ENCODE results near the gene BATF3. TPM values are rescaled to one million over a fixed set of nuclear protein-coding genes. Genes with fewer than 3 reads are reported as not detected.

BATF3 gene
- total RNA-seq, 1 experiment from 2014 or later: 3.9 TPM

DNA sequence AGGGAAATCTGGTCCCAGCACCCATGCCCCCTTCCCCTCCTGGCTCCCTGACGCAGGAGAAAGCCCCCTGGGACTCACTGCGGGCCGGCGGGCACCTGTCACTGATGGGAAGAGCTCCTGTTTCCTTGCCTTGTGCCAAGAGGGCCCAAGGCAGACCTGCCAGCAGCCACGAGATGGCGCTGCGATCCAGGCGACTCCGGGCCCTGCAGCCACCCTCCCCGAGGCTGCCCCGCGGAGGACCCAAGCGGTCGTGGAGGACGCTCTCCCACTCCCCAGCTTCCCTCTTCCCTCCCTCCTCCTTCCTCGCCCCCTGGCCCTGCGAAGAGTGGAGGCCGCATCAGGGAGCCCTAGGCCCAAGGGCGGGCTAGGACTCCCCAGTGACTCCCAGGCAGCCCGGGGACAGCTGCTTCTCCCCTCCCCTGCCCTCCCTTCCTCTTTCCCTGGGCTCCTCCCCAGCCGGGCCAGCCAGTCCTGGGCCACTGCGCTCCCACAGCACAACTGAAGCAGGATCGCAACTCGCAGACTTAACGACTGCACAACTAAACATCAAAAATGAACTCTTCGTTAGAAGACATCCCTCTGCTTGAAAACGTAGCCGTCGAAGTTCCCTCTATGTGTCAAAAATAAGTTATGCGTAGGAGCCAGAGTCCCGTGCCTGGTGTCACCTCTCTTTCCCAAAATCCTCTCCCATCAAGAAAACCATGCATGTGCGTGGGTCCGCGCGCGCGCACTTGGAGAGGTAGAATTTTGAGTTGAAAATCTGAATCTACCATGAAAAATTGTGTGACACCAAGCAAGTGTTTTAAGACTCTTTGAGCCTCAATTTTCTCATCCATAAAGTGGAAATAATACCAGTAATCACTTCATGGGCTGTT lies 34.2 kb downstream of the BATF3 start:
- DNase-seq (ENCODE audit: low spot score) (peak; percentile 93), ATAC-seq (peak; percentile 94)
- POLR2A ChIA-PET: interaction anchor here (1.2 to 1.6 kb wide), 2 partner anchors 55 to 57 kb away, joined by 3 to 17 read pairs; partner anchors contain the start of gene ATF3
- Mint-ChIP-seq H3K4me3 (peak overlapping the region; percentile 81), H3K36me3 (no peaks in the 10 kb centered on the region), H3K9me3 (peaks cover 8% of the 10 kb centered on the region; the same call in 1 of the 2 replicates), H3K4me1 (peaks cover 19% of the 10 kb centered on the region), H3K27me3 (ENCODE audit: low read depth) (peaks cover 31% of the 10 kb centered on the region), H3K27ac (no peak overlapping the region)
- TF ChIP-seq, protein P1, sequence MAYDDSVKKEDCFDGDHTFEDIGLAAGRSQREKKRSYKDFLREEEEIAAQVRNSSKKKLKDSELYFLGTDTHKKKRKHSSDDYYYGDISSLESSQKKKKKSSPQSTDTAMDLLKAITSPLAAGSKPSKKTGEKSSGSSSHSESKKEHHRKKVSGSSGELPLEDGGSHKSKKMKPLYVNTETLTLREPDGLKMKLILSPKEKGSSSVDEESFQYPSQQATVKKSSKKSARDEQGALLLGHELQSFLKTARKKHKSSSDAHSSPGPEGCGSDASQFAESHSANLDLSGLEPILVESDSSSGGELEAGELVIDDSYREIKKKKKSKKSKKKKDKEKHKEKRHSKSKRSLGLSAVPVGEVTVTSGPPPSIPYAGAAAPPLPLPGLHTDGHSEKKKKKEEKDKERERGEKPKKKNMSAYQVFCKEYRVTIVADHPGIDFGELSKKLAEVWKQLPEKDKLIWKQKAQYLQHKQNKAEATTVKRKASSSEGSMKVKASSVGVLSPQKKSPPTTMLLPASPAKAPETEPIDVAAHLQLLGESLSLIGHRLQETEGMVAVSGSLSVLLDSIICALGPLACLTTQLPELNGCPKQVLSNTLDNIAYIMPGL (CRISPR knock-in tag; IDR thresholded peaks at IDR 0.05): peak; percentile 86
- TF ChIP-seq ETV6 (CRISPR knock-in tag; IDR thresholded peaks at IDR 0.05): peak; percentile 22; the same call in 1 of the 2 replicates
- TF ChIP-seq, protein P2, sequence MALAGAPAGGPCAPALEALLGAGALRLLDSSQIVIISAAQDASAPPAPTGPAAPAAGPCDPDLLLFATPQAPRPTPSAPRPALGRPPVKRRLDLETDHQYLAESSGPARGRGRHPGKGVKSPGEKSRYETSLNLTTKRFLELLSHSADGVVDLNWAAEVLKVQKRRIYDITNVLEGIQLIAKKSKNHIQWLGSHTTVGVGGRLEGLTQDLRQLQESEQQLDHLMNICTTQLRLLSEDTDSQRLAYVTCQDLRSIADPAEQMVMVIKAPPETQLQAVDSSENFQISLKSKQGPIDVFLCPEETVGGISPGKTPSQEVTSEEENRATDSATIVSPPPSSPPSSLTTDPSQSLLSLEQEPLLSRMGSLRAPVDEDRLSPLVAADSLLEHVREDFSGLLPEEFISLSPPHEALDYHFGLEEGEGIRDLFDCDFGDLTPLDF (CRISPR knock-in tag; IDR thresholded peaks at IDR 0.05): no peak
- peak; percentile 91 for TF ChIP-seq ZNF263 (CRISPR knock-in tag; IDR thresholded peaks at IDR 0.05; ENCODE audit: low read depth)
- TF ChIP-seq, protein P3, sequence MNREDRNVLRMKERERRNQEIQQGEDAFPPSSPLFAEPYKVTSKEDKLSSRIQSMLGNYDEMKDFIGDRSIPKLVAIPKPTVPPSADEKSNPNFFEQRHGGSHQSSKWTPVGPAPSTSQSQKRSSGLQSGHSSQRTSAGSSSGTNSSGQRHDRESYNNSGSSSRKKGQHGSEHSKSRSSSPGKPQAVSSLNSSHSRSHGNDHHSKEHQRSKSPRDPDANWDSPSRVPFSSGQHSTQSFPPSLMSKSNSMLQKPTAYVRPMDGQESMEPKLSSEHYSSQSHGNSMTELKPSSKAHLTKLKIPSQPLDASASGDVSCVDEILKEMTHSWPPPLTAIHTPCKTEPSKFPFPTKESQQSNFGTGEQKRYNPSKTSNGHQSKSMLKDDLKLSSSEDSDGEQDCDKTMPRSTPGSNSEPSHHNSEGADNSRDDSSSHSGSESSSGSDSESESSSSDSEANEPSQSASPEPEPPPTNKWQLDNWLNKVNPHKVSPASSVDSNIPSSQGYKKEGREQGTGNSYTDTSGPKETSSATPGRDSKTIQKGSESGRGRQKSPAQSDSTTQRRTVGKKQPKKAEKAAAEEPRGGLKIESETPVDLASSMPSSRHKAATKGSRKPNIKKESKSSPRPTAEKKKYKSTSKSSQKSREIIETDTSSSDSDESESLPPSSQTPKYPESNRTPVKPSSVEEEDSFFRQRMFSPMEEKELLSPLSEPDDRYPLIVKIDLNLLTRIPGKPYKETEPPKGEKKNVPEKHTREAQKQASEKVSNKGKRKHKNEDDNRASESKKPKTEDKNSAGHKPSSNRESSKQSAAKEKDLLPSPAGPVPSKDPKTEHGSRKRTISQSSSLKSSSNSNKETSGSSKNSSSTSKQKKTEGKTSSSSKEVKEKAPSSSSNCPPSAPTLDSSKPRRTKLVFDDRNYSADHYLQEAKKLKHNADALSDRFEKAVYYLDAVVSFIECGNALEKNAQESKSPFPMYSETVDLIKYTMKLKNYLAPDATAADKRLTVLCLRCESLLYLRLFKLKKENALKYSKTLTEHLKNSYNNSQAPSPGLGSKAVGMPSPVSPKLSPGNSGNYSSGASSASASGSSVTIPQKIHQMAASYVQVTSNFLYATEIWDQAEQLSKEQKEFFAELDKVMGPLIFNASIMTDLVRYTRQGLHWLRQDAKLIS (CRISPR knock-in tag; IDR thresholded peaks at IDR 0.05; ENCODE audit: borderline replicate concordance): no peak
- TF ChIP-seq HMGA2 (CRISPR knock-in tag; IDR thresholded peaks at IDR 0.05): 0 out of 2 replicates have a peak, but pooled peaks have one; percentile 5
- TF ChIP-seq FOXP1 (CRISPR knock-in tag; IDR thresholded peaks at IDR 0.05; ENCODE audit: borderline replicate concordance): peak; percentile 65; the same call in 1 of the 2 replicates
- TF ChIP-seq, protein P4, sequence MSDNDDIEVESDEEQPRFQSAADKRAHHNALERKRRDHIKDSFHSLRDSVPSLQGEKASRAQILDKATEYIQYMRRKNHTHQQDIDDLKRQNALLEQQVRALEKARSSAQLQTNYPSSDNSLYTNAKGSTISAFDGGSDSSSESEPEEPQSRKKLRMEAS (CRISPR knock-in tag; IDR thresholded peaks at IDR 0.05): peak; percentile 57
- TF ChIP-seq, protein P5, sequence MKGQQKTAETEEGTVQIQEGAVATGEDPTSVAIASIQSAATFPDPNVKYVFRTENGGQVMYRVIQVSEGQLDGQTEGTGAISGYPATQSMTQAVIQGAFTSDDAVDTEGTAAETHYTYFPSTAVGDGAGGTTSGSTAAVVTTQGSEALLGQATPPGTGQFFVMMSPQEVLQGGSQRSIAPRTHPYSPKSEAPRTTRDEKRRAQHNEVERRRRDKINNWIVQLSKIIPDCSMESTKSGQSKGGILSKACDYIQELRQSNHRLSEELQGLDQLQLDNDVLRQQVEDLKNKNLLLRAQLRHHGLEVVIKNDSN (CRISPR knock-in tag; IDR thresholded peaks at IDR 0.05): no peak
- TF ChIP-seq EMX1 (CRISPR knock-in tag; IDR thresholded peaks at IDR 0.05): no peak
- TF ChIP-seq SP1 (CRISPR knock-in tag; conservative IDR thresholded peaks at IDR 0.05): peak; percentile 44; the same call in 1 of the 2 replicates
- TF ChIP-seq ZNF423 (CRISPR knock-in tag; IDR thresholded peaks at IDR 0.05): peak; percentile 36
- TF ChIP-seq, protein P6, sequence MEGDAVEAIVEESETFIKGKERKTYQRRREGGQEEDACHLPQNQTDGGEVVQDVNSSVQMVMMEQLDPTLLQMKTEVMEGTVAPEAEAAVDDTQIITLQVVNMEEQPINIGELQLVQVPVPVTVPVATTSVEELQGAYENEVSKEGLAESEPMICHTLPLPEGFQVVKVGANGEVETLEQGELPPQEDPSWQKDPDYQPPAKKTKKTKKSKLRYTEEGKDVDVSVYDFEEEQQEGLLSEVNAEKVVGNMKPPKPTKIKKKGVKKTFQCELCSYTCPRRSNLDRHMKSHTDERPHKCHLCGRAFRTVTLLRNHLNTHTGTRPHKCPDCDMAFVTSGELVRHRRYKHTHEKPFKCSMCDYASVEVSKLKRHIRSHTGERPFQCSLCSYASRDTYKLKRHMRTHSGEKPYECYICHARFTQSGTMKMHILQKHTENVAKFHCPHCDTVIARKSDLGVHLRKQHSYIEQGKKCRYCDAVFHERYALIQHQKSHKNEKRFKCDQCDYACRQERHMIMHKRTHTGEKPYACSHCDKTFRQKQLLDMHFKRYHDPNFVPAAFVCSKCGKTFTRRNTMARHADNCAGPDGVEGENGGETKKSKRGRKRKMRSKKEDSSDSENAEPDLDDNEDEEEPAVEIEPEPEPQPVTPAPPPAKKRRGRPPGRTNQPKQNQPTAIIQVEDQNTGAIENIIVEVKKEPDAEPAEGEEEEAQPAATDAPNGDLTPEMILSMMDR (IDR thresholded peaks at IDR 0.05): peak; percentile 81
- CTCF ChIA-PET: interaction anchor here (0.5 to 2.4 kb wide), 85 partner anchors 9 to 465 kb away, joined by 3 to 47 read pairs (median 5); partner anchors contain the start of genes ATF3, BATF3, FLVCR1 and NSL1
